LHCN-M2 (cell line): ENCODE results near the gene AIFM3. TPM values are rescaled to one million over a fixed set of nuclear protein-coding genes. Genes with fewer than 3 reads are reported as not detected.
A peak's percentile ranks its signal among the peaks of the same experiment; 100 is the strongest.

Experiments
- DNase-seq: peaks from one replicate; pipeline ENCODE4 v3.0.0-alpha.2; 2012; ENCODE audit warnings: low read depth
- total RNA-seq: library from RNA; depleted of rRNA; stranded (reverse); fragments of >200 nt; gene quantifications from 2 replicates; pipeline ENCODE4 v1.2.3, GENCODE V29; 2014

Gene AIFM3
- total RNA-seq, 1 experiment from 2014 or later: not detected

DNA sequence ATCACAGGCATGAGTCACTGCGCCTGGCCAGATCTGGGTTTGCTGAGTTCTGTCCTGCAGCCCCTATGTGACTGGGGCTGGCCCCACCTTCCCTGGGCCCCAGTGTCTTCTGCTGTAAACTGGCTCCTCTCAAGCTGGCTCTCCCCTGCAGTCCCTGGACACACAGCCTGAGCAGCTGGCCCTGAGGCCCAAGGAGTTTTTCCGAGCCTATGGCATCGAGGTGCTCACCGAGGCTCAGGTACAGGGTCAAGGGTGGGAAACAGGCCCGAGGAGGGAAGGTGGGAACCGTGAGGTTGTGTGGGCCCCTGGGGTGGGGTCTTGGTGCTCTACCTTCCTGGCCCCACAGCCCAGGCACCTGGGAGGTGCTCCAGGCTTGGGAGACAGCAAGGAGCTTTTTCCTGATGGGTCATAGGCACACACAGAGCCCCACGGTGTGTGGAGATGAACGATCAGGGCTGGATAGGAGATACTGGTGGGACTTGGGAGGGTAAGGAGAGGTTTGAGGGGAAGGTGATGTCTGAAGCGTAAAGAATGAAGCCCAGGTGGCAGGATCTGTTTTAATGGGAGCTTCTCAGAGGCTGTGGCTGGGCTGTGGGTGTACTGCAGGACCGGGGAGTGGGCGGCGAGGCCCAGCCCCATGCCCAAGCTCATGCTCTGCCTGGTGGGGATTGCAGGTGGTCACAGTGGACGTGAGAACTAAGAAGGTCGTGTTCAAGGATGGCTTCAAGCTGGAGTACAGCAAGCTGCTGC is 8.7 kb downstream of the AIFM3 start:
- DNase-seq: no peak

DNA sequence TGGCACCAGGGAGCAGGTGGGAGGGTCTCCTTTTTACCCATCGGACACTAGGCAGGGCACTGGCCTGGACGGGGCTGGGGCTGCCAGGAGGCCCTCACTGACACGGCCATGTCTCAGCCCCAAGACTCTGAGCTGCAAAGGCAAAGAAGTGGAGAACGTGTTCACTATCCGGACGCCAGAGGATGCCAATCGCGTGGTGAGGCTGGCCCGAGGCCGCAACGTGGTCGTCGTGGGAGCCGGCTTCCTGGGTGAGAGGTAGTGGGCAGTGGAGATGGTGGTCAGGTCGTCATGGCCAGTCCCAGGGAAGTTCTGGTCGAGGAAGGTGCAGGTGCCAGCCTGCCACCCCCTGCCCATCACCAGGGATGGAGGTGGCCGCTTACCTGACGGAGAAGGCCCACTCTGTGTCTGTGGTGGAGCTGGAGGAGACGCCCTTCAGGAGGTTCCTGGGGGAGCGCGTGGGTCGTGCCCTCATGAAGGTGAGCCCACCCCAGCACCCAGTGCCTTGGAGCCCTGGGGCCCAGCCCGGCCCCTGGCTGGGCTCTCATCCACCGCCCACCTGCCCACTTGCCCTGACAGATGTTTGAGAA is 9.3 kb downstream of the AIFM3 start:
- no peak for DNase-seq

DNA sequence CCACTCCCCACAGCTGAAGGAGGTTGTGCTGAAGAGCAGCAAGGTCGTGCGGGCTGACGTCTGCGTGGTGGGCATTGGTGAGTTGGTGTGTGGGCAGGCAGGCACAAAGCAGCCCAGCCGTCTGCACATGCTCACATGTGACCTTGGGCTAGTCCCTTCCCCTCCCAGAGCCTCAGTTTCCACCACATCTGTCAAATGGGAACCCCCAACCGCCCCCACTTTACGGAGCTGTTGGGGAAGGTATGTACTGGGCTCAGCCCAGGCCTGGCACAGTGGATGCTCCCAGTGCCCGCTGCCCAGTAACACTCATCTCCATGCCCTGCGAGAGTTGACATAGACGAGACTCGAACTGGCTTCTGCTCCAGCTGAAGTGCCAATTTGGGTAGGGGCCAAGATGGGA is 10.0 kb downstream of the AIFM3 start:
- no peak for DNase-seq

DNA sequence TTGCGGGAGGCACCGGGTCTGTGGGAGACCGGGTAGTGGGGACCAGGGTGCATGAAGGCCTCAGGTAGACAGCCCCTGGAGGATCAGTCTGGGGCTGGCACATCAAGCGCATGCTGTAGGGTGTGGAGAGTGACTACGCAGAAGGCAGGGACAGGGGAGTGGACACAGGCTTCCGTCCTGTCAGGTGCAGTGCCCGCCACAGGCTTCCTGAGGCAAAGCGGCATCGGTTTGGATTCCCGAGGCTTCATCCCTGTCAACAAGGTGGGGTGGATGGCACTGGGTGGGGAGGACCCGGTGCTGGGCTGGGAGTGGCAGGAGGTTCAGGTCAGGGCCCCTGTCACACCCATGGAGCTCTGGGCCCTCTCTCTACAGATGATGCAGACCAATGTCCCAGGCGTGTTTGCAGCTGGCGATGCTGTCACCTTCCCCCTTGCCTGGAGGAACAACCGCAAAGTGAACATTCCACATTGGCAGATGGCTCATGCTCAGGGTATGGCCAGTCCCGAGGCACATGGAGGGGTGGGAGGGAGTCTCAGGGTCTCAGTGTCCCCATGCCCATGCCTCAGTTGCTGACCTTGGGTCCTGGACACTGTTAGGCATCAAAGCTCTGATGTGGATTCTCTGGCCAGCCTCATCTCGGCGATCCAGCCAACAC is 10.6 kb downstream of the AIFM3 start:
- DNase-seq: no peak

DNA sequence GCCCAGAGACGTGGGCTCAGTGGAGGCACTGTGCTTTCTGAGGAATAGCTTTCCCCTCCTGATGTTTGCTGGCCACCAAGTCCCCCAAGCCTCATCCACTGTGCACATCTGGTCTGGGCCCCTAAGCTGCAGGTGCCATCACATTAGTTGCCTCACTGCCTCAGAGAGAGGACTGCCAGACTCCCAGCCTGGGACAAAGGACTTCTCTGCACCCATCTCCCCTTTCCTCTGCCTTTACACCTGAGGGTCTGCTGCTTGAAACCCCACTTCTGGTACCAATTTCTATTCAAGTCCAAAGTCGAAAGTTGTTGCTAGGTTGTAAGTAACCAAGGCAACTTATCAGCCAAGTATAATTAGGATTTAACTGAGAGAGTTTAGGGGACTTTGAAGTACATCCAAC is 11.4 kb downstream of the AIFM3 start:
- no peak for DNase-seq

DNA sequence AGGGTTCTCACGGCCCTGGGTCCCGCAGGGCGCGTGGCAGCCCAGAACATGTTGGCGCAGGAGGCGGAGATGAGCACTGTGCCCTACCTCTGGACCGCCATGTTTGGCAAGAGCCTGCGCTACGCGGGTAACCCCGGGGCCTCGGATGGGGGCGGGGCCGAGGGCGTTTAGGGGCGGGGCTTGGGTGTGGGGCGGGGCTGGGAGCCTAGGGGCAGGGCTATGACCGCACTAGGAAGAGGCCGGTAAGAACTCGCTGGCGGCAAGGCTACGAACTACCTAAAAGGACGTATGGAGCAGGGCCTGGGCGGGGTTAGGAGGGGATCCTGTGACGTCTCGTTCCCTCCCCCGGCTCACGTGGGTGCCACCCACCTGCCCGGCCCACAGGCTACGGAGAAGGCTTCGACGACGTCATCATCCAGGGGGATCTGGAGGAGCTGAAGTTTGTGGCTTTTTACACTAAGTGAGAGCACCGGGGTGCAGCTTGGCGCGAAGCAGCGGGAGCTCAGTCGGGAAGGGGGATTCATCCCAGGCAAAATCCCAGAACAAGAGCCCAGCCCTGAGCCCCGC is 12.3 kb downstream of the AIFM3 start:
- no peak for DNase-seq

DNA sequence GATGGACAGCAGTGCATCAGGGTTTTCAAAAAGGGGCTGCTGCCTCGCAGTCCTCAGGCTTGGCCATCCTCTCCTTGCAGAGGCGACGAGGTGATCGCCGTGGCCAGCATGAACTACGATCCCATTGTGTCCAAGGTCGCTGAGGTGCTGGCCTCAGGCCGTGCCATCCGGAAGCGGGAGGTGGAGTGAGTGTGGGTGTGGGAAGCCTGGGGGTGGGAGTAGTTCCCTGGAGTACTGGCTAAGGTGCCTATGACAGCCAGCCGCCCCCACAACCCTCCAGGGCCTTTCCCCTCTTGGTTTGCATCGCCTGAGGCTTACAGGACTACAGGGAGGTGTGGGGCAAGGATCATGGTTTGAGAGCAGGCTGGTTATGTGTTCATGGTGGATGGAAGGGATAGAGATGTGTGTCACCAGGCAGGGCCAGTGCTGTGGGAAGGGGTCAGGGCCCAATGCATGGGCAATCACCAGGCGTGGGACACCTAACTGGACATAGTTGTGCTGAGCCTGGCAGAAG is 12.9 kb downstream of the AIFM3 start:
- no peak for DNase-seq

DNA sequence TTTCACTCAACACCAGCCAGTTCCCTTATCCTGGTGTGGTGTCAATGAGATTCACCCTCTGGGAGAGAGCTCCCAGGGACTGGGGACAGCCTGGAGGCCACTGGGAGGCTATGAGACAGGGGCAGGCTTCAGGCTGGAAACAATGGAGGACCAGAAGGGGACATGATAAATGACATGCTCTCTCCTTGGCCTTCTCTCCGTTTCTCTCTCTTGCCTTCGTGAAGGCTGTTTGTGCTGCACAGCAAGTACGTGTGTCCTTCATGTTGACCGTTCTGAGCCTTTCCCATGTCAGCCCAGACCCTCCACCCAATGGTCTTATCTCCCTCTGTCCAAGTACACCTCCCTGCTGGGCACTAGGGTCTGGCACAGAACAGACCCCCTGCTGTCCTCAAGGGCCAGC is 13.5 kb downstream of the AIFM3 start:
- DNase-seq: no peak

DNA sequence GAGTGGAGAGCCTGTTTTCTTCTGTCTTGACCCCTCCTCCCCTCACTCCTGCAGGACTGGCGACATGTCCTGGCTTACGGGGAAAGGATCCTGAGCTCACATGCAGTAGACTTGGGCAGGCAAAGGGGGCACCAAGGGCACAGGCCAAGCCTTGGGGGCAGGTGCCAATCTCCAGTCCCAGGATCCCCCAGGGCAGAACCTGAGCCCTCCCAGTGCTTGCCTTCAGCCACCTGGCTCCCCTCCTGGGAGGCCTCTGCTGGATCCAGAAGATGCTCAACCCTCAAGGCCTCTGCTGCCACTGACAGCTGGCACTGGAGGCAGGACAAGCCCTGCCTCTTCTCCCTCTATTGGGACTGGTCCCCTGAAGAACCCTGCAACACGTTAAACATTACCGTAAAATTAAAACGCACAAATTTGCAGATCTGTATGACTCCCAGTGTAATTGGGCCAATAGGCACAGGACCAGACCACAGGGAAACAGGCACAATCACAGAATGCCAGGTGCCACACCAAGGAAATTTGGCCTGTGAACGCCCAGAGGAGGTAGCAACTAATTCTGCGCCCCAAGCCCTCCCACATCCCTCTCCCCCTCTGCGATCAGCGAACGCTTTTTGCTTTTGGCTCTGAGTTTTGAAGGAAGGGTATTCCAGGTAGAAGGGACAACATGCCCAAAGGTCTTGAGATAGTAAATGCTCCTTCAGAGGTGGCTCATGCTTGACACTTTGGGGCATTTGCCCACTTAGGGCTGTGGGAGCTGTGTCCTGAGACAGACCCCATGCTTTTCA is 14.1 kb downstream of the AIFM3 start:
- no peak for DNase-seq

DNA sequence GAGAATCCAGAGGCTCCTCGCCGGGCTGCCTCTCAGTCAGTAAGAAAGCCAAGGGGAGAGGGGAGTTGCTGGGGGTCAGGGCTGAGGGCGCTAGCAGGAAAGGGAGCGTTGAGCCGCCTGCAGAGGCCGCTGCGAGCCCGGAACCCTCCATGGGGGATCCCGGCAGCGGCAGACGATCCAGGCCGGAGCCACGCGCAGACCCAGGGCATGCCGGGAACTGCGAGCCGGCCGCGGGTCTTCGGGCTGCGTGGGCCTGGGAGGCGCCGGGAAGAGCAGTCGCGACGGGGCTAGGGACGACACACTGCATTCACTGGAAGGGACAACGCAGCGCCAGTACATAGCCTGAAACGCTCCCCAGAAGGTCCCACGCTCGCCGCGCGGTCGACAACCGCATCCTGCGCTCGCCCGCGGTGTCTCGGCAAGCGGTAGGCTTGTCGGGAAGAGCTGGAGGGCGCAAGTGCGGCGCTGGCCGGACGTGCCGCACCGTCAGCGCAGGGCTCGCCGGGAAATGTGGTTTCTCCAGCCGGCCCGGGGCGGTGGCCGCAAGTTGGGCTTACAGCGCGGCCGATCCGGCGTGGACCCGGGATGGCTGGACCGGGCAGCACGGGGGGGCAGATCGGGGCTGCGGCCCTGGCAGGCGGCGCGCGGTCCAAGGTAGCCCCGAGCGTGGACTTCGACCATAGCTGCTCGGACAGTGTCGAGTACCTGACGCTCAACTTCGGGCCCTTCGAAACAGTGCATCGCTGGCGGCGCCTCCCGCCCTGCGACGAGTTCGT is 14.9 kb downstream of the AIFM3 start, which contains the start of gene LZTR1:
Gene LZTR1, plus strand, starts transcription at position 511 of the 776 bp plus-strand sequence. Its CDS starts 75 bp downstream, at position 586.
- DNase-seq: peak; percentile 78

DNA sequence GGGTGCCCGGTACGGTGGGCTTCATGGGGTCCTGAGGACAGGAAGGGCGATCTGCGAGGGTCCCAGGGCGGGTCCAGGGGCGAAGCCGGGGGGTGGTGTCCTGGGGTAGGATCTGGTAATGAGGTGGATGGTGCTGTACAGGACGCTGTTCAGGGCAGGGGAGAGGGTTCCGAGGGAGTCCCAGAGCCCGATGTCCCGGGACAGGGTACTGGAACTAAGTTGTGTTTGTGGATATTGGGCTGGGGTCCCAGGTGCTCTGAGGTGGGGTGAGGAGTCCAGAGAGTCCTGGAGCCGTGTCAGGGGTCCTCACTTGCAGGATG is 15.5 kb downstream of the AIFM3 start:
- no peak for DNase-seq

DNA sequence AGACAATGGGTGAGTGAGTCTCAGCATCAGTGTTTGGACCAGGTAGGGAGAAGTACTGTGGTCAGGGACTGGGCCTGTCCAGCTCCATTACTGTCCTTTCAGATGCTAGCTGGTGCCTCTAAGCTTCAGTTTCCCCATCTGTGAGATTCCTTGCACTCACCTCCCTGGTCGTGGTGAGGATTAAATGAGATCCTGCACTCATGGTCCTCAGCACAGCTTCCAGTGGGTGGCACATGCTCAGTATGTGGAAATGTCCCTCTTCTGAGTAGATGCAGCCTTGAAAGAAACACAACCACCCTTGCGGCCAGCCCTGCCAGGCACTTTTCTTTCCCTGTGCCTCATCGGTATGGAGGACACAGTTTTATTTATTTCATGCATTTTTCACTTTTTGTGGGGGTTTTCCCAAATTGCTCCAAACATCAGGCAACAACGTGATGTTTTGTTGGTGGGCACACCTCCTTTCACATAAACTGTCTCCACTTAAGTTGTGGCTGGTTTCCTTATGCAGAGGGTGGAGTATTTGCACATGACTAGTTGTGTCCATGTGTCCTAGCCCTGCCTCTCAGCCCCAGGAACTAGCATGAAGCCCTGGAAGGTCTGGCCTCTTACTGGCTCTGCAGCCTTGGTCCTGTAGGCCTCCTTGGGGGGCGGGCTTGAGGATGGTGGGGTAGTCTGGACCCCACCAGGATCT is 16.2 kb downstream of the AIFM3 start:
- DNase-seq: no peak

DNA sequence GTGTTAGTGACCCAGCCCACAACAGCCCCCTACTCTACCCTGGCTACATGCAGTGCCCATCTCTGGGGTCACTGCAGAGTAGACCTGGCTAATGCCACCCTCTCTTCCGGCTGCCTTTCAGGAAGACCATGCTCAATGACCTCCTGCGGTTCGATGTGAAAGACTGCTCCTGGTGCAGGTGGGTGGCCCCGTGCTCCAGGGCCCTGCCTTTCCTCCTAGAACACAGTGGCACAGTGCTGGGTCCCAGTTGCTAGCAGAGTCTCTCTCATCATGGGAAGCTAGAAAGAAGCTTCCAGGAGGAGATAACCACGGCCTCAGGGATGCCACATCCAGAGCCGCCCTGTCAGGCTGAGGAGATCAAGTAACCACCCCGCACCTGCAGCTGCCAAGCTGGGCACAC is 18.7 kb downstream of the AIFM3 start:
- DNase-seq: no peak

DNA sequence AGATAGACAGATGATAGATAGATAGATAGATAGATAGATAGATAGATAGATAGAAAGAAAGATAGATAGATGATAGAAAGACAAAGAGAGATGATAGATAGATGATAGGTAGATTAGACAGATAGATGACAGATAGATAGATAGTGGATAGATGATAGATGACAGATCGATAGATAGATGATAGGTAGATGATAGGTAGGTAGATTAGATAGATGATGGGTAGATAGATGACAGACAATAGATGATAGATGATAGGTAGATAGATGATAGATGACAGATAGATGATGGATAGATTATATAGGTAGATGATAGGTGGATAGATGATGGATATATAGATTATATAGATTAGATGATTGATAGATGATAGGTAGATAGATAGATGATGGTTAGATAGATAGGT is 19.3 kb downstream of the AIFM3 start:
- DNase-seq: no peak

DNA sequence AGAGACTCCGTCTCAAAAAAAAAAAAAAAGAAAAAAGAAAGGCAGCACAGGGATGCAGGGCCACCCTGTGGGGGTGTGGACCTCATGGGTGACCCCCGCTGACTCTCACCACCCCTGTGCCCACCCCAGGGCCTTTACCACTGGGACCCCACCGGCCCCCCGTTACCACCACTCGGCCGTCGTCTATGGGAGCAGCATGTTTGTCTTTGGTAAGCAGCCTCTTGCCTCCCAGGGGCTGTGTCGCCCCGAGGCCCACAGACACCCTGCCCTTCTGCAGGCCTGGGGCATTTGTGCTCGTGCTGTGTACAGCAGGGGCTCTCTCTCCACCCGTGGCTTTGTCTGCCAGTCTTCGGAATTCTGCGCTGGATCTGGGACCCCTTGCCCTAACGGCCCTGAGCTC is 20.3 kb downstream of the AIFM3 start:
- no peak for DNase-seq

DNA sequence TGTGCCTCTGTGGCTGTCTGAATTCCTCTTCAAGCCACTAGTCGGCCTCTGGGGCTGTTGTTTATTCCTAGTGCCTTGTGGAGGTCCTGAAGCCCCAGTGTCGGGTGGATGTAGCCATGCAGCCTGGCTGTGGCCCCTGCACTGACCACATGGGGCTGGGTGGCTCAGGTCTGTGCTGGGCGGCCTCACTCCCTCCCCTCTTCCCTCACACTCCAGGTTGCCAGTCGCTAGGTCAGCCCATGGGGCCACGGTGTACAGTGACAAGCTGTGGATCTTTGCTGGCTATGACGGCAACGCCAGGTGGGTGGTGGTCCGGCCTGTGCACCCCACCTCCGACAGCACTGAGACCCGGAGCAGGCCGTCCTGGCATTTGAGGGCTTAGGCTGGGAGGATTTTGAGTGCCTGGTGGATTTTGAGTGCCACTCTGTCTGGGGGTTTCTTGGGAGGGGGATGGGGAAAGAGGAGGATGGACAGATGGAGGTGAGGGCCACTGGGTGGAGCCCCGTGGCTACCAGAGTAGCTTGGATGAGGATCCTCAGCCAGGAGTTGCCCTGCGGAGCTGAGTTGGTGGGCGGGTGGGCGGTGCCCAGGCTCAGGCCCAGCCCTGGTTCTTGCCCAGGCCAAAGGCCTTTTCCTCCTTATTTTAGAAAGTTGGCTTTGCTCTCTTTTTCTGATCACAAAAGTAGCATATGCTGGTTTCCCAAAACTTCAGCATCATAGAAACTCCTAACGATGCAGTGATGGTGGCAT is 21.7 kb downstream of the AIFM3 start:
- no peak for DNase-seq

DNA sequence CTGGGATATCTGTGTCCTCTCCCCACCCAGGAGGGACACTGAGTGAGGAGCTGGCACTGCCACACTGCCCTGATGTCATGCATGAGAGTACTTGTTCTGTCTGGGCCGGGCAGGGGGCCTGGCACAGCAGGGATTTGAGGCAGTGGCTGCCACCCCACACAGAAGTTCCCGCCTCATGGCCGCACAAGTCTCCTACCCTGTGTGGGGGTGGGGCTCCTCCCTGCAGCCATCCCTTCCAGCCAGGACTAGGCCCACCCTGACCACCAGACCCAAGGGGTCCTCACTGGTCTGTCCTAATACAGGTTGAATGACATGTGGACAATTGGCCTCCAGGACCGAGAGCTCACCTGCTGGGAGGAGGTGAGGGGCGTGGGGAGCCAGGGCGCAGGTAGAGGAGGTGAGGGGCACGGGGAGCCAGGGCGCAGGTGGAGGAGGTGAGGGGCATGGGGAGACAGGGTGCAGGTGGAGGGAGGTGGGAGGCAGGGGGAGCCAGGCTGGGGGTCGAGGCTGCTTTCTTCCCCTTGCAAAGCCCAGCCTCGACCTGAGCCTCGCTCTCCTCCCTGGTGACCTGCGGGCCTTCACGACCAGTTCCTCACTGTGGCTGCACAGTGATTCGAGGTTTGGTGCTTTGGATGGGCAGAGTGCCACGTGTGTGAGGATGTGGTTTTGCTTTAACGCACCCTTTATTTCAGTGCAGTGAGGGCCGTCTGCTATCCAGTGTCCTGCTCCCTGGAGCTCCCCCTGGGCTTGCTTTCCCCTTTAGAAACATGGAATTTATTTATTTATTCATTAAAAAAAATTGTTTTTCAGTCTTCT is 22.5 kb downstream of the AIFM3 start:
- DNase-seq: peak; percentile 25
